GM19239 (cell line): Measurements from ENCODE around the gene UNK.

Experiments used
- DNase-seq: peaks from one replicate; pipeline ENCODE4 v3.0.0; 2011; ENCODE audit warnings: low spot score; ENCODE audit not compliant: insufficient read length
- FAIRE-seq: peaks from 2 replicates; lab custom pipeline; 2011; peaks lifted over from hg19 to GRCh38; lab: Jason Lieb, UNC

The UNK gene, protein sequence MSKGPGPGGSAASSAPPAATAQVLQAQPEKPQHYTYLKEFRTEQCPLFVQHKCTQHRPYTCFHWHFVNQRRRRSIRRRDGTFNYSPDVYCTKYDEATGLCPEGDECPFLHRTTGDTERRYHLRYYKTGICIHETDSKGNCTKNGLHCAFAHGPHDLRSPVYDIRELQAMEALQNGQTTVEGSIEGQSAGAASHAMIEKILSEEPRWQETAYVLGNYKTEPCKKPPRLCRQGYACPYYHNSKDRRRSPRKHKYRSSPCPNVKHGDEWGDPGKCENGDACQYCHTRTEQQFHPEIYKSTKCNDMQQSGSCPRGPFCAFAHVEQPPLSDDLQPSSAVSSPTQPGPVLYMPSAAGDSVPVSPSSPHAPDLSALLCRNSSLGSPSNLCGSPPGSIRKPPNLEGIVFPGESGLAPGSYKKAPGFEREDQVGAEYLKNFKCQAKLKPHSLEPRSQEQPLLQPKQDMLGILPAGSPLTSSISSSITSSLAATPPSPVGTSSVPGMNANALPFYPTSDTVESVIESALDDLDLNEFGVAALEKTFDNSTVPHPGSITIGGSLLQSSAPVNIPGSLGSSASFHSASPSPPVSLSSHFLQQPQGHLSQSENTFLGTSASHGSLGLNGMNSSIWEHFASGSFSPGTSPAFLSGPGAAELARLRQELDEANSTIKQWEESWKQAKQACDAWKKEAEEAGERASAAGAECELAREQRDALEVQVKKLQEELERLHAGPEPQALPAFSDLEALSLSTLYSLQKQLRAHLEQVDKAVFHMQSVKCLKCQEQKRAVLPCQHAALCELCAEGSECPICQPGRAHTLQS

DNA sequence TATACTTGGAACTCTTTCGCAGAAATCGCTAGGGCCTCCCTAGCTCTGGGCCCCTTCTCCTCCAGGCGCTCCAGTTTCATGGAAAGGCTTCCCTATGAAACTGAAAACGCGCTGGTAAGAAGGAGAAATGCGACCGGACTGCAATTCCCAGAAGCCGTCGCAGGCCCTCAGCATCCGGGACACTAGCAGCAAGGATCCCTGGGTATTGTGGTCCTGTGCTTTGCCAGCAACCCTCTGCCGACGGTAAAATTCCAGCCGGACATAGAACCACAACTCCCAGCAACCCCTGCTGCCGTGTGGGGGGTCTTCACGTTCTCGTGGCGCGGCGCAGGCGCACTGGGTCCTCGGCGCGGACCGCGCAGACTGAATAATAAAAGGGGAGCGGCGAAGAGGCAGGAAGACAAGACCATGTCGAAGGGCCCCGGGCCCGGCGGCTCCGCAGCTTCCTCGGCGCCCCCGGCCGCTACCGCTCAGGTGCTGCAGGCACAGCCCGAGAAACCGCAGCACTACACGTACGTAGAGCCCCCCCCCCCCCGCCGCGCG lies at the start of gene UNK:
UNK (plus strand) TSS at position 334 of the 543 bp plus-strand sequence; CDS start at position 409, 75 bp downstream.
- FAIRE-seq (peak; percentile 92), DNase-seq (peak; percentile 83)

DNA sequence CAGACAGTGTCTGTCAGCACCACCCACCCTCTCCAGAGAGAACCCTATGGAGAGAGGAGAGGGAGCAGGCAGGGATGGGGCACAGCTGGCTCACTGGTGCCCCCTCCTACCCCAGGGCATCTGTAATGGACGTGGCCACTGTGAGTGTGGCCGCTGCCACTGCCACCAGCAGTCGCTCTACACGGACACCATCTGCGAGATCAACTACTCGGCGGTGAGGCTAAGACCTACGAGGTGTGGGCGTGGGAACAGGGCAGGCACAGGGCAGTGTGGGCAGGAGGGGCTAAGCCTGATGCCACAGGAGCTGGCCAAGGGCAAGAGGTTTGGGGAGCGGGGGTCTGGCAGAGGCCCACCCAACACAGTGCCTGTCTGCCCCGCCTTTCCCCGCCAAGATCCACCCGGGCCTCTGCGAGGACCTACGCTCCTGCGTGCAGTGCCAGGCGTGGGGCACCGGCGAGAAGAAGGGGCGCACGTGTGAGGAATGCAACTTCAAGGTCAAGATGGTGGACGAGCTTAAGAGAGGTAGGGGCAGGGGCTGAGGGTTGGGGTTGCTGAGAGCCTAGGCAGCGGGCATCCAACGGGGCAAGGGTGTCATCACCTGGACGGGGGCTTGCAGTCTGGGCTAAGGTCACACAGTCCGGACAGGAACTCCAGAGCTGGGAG lies 48.3 kb upstream of the UNK start:
- DNase-seq: no peak
- no peak for FAIRE-seq

DNA sequence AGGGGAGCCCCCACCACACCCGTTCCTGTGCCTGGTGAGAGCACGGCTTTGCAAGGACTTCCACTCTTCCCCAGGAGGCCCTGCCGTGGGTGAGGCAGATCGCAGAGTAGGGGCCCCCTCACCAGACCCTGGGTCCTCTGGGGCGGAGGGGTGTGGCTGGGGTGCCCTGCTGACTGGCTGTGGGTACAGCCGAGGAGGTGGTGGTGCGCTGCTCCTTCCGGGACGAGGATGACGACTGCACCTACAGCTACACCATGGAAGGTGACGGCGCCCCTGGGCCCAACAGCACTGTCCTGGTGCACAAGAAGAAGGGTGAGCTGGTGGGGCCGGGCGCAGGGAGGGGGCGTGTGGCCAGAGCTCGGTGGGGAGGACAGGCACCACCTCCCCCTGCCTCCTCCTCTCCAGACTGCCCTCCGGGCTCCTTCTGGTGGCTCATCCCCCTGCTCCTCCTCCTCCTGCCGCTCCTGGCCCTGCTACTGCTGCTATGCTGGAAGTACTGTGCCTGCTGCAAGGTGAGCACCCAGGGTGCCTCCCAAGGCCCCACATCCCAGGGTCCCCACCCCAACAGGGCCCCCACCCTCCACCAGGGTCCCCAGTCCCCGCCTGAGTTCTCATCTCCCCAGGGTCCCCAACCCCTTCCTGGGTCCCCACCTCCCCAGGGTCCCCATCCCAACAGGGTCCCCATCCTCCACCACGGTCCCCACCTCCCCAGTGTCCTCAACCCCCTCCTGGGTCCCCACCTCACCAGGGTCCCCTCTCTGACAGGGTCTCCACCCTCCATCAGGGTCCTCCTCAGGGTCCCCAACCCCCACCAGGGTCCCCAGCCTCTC lies 47.3 kb upstream of the UNK start:
- FAIRE-seq (no peak), DNase-seq (no peak)

DNA sequence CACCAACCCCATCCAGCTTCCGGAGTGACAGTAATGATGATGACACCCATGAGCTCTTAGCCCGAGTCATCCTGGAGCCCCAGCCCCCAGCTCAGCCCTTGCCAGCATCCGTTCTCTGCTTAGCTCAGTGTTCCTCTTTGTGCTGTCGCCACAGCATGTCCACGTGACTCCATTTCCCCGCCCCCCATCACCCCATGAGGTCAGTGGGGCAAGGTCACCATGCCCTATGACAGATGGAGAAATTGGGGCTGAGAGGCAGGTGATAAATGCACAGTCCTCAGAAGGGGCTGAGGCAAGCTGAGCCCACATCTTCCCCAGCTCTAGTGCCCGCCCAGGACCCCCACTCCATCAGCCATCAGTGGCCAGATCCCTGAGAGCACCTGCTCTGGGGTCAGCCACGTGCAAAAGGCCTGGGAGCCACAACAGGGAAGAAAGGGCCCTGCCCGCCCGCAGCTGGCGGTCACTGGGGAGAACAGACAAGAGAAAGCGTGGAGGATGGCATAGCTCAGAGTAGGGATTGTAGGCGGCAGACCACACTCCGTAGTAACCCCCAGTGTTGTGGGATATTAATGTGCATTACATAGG lies 46.3 kb upstream of the UNK start:
- no peak for DNase-seq
- no peak for FAIRE-seq

DNA sequence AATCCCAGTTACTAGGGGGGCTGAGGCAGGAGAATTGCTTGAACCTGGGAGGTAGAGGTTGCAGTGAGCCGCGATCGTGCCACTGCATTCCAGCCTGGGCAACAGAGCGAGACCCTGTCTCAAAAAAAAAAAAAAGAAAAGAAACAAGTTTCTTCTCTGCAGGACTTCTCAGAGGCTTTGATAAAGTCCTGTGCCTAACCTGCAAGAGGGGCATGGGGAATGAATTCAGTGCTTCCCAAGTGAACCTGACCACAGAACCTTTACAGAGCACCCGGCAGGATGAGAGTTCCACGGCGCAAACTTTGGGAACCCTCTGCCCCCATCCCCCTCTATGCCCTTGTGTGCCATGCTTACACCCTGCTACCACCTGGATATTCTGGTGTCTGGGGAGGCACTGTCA lies 45.4 kb upstream of the UNK start:
- FAIRE-seq (no peak), DNase-seq (no peak)

DNA sequence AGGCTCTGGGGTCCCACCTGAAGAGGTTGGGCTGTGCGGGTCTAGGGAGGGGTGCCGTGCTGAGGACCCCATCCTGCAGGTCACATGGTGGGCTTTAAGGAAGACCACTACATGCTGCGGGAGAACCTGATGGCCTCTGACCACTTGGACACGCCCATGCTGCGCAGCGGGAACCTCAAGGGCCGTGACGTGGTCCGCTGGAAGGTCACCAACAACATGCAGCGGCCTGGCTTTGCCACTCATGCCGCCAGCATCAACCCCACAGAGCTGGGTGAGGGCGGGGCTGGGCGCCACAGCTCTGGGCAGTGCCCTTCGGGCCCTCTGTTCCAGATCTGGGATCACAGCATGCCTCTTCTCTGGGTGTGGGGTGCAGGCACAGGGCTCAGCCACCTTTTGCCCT lies 44.8 kb upstream of the UNK start:
- FAIRE-seq (no peak), DNase-seq (no peak)

DNA sequence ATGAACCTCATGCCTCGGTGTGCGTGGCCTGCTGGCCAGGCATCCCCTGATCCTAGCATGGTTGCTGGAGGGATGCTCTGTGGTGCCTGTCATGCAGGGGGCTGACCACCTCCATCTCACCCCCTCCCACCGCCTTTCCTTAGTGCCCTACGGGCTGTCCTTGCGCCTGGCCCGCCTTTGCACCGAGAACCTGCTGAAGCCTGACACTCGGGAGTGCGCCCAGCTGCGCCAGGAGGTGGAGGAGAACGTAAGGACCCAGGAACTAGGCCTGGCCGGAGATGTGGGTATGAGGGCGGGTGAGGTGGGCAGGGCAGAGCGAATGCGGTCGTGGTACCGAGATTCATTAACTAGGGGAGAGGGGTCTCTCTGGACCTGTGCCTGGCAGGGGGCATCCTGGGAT lies 44.4 kb upstream of the UNK start:
- DNase-seq: no peak
- no peak for FAIRE-seq

DNA sequence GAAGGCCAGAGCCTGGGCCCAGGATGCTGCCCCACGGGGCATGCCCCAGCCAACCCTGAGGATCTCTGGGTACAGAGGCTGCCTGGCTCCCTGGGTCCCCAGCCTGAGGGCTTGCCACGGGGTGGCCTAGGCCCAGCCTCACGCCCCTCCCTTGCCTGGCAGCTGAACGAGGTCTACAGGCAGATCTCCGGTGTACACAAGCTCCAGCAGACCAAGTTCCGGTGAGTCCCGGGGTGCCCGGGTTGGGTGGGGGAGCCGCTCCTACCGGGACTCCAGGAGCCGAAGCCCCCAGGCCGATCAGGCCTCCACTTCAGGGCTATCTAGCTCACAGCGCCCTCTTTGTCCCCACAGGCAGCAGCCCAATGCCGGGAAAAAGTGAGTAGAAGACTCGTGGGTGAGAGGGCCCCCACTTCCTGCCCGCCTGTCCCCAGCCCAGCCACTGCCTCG lies 44.0 kb upstream of the UNK start:
- no peak for FAIRE-seq
- no peak for DNase-seq

DNA sequence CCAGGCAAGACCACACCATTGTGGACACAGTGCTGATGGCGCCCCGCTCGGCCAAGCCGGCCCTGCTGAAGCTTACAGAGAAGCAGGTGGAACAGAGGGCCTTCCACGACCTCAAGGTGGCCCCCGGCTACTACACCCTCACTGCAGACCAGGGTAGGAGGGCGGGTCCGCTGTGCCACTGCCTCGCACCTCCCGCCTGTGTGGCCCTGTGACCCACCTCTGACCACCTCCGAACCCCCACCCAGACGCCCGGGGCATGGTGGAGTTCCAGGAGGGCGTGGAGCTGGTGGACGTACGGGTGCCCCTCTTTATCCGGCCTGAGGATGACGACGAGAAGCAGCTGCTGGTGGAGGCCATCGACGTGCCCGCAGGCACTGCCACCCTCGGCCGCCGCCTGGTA lies 42.3 kb upstream of the UNK start:
- DNase-seq: no peak
- no peak for FAIRE-seq

DNA sequence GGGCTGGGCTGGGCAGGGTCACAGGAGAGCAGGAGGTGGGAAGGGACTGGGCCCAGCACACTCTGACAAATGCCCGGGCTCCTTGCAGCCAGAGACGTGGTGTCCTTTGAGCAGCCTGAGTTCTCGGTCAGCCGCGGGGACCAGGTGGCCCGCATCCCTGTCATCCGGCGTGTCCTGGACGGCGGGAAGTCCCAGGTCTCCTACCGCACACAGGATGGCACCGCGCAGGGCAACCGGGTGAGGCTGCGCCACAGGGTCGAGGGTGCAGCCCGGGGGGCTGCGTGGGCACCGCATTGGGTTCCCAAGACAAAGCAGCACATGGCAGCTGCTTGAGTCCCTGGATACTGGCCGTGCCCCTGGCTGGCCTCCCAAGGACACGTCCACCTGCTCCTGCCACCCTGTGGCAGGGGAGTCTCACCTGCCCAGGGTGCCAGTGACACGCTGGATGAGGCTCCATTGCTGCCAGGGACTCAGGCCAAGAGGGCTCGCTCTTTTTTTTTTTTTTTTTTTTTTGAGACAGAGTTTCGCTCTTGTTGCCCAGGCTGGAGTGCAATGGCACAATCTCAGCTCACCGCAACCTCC lies 40.9 kb upstream of the UNK start:
- DNase-seq: no peak
- FAIRE-seq: no peak

DNA sequence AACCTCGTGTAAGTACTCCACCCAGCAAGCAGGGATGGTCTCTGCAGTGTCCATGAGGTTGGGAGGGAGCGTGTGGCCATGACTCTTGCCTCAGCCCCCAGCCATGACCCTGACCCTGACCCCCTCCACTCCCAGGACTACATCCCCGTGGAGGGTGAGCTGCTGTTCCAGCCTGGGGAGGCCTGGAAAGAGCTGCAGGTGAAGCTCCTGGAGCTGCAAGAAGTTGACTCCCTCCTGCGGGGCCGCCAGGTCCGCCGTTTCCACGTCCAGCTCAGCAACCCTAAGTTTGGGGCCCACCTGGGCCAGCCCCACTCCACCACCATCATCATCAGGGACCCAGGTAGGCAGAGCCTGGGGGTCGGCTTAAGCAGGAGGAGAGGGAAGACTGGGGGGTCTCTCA lies 35.9 kb upstream of the UNK start:
- FAIRE-seq (no peak), DNase-seq (no peak)

DNA sequence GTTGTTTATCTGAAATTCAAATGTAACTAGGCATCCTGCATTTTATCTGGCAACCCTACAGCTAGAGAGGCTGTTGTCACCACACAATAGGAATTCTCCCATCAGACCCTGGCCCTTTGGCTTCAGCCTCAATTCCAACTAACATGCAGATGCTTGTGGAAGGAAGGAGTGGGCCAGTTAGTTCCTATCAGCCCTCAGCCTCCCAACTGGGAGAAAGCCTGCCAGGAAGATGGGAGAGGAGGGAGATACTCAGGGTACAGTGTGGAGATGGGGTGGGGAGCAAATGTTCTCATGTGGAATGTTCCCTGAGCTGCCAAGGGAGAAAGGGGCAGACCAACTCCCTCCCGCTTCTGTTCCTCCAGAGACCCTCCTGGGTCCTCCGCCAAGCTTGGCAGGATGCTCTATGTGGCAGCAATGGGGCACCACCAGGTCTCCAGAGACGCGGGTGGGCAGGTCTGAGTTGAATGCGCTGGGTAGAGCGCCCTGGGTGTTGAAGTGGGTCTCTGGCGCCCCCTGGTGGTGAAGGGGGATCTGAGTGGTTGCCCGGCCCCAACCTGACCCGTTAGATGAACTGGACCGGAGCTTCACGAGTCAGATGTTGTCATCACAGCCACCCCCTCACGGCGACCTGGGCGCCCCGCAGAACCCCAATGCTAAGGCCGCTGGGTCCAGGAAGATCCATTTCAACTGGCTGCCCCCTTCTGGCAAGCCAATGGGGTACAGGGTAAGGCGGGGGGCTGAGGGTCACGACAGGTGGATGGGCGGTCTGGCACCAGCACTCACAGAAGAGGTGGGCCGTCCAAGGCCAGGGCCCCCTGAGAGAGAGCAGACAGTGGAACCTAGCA lies 34.8 kb upstream of the UNK start:
- no peak for FAIRE-seq
- peak; percentile 89 for DNase-seq

DNA sequence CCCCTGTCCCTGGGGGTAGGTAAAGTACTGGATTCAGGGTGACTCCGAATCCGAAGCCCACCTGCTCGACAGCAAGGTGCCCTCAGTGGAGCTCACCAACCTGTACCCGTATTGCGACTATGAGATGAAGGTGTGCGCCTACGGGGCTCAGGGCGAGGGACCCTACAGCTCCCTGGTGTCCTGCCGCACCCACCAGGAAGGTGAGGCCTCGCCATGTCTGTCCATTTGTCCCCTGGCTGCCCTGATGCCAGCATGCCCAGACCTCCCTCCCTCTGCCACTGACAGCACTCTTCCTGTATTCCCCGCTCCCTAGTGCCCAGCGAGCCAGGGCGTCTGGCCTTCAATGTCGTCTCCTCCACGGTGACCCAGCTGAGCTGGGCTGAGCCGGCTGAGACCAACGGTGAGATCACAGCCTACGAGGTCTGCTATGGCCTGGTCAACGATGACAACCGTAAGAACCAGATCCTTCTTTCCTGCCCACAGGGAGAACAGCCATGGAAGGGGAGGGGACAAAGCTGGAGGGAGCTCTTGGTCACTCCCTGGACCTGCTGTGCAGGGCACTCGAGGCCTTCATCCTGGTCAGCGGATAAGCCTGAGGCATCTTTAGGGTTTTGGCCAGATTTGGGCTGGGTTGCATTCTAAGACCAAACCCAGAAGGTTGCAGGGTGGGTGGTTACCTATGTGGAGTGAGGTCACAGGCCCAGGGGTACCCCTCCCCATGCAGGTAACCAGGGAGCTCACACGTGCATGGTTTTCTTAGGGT lies 33.8 kb upstream of the UNK start:
- no peak for FAIRE-seq
- DNase-seq: no peak

DNA sequence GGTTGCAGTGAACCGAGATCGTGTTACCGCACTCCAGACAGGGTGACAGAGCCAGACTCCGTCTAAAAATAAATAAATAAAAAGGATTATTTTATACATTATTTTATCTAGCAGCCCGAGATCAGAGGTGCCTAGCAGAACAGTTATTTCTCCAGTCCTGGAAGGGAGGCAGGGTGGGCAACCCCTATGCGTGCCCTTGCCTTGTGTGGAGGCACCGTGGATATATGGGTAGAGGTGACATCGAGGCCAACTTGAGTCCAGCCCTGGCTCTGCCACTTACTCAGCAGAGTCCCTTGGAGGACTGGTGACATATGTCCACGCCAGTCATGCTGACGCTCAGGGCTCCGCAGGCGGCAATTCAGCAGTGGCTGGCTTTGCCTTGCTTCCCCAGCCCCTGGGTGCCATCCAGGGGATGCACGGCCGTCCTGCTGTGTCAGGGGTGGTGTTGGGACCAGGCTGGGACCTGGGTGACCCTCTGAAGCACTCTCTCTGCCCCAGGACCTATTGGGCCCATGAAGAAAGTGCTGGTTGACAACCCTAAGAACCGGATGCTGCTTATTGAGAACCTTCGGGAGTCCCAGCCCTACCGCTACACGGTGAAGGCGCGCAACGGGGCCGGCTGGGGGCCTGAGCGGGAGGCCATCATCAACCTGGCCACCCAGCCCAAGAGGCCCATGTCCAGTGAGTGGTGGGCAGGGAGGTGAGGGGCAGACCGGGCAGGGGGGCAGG lies 32.8 kb upstream of the UNK start:
- FAIRE-seq (no peak), DNase-seq (no peak)

DNA sequence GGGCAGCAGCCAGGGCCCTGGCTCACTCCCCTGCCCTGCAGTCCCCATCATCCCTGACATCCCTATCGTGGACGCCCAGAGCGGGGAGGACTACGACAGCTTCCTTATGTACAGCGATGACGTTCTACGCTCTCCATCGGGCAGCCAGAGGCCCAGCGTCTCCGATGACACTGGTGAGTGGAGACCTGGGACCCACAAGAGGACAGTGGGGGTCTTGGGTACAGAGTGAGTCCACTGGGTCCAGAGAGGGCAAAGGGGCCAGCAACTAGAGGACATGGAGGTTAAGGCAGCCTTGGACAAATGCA lies 32.2 kb upstream of the UNK start:
- no peak for FAIRE-seq

DNA sequence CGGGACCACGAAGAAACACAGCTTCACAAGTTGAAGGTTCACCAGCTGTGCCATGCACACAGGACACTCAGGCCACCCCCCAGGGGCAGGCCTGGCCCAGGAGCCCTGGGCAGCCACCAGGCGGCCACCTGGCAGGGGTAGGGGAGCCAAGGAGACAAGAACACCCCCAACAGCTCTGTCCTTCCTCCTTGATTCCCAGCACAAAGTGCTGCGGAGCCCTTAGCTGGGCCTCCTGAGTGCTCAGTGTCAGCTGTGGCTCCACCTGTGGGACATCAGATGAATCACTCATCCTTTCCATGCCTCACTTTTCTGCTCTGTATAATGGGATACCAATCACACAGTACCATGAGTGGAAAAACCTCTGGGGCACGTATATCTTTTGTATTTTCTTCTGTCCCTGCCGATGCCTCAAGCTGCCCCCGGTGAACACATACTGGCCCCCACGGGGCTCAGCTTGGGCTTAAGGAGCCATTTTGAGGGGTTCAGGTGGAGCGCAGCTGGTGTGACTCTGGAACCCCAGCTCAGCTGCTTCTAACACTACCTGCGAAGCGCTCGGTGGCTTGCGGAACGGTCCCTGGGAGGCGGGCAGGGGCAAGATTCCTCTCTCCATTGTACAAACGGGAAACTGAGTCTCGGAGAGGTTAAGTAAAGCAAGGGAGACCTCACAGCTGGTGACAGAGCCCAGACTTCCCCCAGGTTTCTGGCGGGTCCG lies 31.6 kb upstream of the UNK start:
- FAIRE-seq: peak; percentile 4
- no peak for DNase-seq

More for the DNA sequence above, 32.2 kb upstream of the UNK start:
- no peak for DNase-seq
